CD14-positive monocyte (primary cell): Measurements from ENCODE around the gene C1orf56. TPM values are rescaled to one million over a fixed set of nuclear protein-coding genes. Genes with fewer than 3 reads are reported as not detected.

ENCODE experiments used
- DNase-seq, 3 donors: peaks; one replicate each; pipeline ENCODE4 v3.0.0-alpha.2; 2011 to 2022
- H2AFZ ChIP-seq: 2 replicates; pipeline ENCODE4 v1.6.0; 2012; ENCODE audit warnings: mild to moderate bottlenecking, low read depth, low read length, inconsistent platforms; ENCODE audit not compliant: insufficient read depth, poor library complexity, severe bottlenecking
- H3K27ac ChIP-seq, 2 donors: 1 replicate in 1 of 2; 2 replicates in 1 of 2; pipeline ENCODE4 v1.5.1; 2012 to 2013; ENCODE audit warnings: low read length in 2 of 2, control low read depth in 1 of 2, inconsistent platforms in 1 of 2, low read depth in 1 of 2, mild to moderate bottlenecking in 1 of 2
- H3K27me3 ChIP-seq, 2 donors: one replicate each; pipeline versions ENCODE4 v1.6.0 to v1.6.1; 2011 to 2013; ENCODE audit warnings: low read length in 2 of 2; ENCODE audit not compliant: control insufficient read depth in 2 of 2, insufficient read depth in 2 of 2
- H3K36me3 ChIP-seq, 2 donors: replicated peaks in 1 of 2; 1 replicate in 1 of 2; 2 replicates in 1 of 2; pipeline versions ENCODE4 v1.5.1 to v1.6.1; 2012 to 2013; ENCODE audit warnings: low read length in 2 of 2, control low read depth in 1 of 2, inconsistent platforms in 1 of 2, mild to moderate bottlenecking in 1 of 2; ENCODE audit not compliant: insufficient read depth in 2 of 2, control insufficient read depth in 1 of 2
- H3K4me1 ChIP-seq, 2 donors: 1 replicate in 1 of 2; 2 replicates in 1 of 2; pipeline versions ENCODE4 v1.5.1 to v1.6.1; 2012 to 2013; ENCODE audit warnings: low read length in 2 of 2, control low read depth in 1 of 2, inconsistent platforms in 1 of 2, mild to moderate bottlenecking in 1 of 2, moderate library complexity in 1 of 2; ENCODE audit not compliant: insufficient read depth in 2 of 2, control insufficient read depth in 1 of 2
- H3K4me2 ChIP-seq: replicated peaks from 2 replicates; pipeline ENCODE3; 2012; ENCODE audit warnings: low read length, moderate library complexity, mild to moderate bottlenecking; ENCODE audit not compliant: poor library complexity, severe bottlenecking; ENCODE audit errors: extremely low read depth
- H3K4me3 ChIP-seq, 3 experiments: fragments of 200-600 bp in 1 of 3; sonication (generic) in 1 of 3; replicated peaks in 1 of 3; 1 replicate in 2 of 3; 2 replicates in 1 of 3; pipeline ENCODE4 v1.5.1; 2011 to 2013; ENCODE audit warnings: low read length in 3 of 3, mild to moderate bottlenecking in 3 of 3, control low read depth in 2 of 3, low read depth in 2 of 3, inconsistent platforms in 1 of 3, moderate library complexity in 1 of 3
- H3K79me2 ChIP-seq: 2 replicates; pipeline ENCODE4 v1.6.0; 2012; ENCODE audit warnings: mild to moderate bottlenecking, control low read depth, inconsistent platforms, low read length, moderate library complexity; ENCODE audit not compliant: insufficient read depth
- H3K9ac ChIP-seq: 2 replicates; pipeline ENCODE4 v1.6.0; 2017; ENCODE audit warnings: low read length, mild to moderate bottlenecking; ENCODE audit not compliant: insufficient read depth, poor library complexity, severe bottlenecking
- H3K9me3 ChIP-seq, 2 donors: replicated peaks in 1 of 2; 1 replicate in 1 of 2; 2 replicates in 1 of 2; pipeline versions ENCODE4 v1.5.1 to v1.6.1; 2012 to 2013; ENCODE audit warnings: low read length in 2 of 2, control low read depth in 1 of 2; ENCODE audit not compliant: control insufficient read depth in 1 of 2, insufficient read depth in 1 of 2
- H4K20me1 ChIP-seq: 2 replicates; pipeline ENCODE4 v1.6.0; 2012; ENCODE audit warnings: mild to moderate bottlenecking, low read length, control low read depth, moderate library complexity; ENCODE audit not compliant: insufficient read depth
- H3K27ac Mint-ChIP-seq, 7 donors: one replicate each; pipeline ENCODE4 v1.8.0; 2020; ENCODE audit warnings: mild to moderate bottlenecking in 7 of 7, mixed read lengths in 7 of 7, moderate library complexity in 6 of 7, inconsistent platforms in 2 of 7
- H3K27me3 Mint-ChIP-seq, 3 donors: one replicate each; pipeline ENCODE4 v1.8.0; 2021 to 2022; ENCODE audit warnings: low read depth in 3 of 3, mild to moderate bottlenecking in 3 of 3, mixed read lengths in 3 of 3, moderate library complexity in 3 of 3, inconsistent platforms in 1 of 3
- H3K36me3 Mint-ChIP-seq, 2 donors: one replicate each; pipeline ENCODE4 v1.8.0; 2020; ENCODE audit warnings: mixed read lengths in 2 of 2, inconsistent platforms in 1 of 2, mild to moderate bottlenecking in 1 of 2
- H3K4me1 Mint-ChIP-seq: one replicate; pipeline ENCODE4 v1.8.0; 2020; ENCODE audit warnings: mild to moderate bottlenecking, mixed read lengths
- H3K4me3 Mint-ChIP-seq, 2 donors: one replicate each; pipeline ENCODE4 v1.8.0; 2020; ENCODE audit warnings: mild to moderate bottlenecking in 2 of 2, mixed read lengths in 2 of 2, moderate library complexity in 1 of 2
- H3K9me3 Mint-ChIP-seq, 7 donors: one replicate each; pipeline ENCODE4 v1.8.0; 2020 to 2022; ENCODE audit warnings: mixed read lengths in 7 of 7, mild to moderate bottlenecking in 6 of 7, moderate library complexity in 6 of 7, inconsistent platforms in 2 of 7
- CTCF ChIP-seq: fragments of 200-600 bp; IDR thresholded peaks from one replicate; pipeline ENCODE4 v1.8.0; 2022; ENCODE audit warnings: antibody characterized with exemption, mild to moderate bottlenecking
- WGBS: methylation state at CpG from one replicate; pipeline ENCODE4 v1.1.5; 2013; ENCODE audit warnings: missing lambda C conversion rate; ENCODE audit not compliant: insufficient coverage; 5-methylcytosine and 5-hydroxymethylcytosine counted together
- intact Hi-C, 2 donors: fragments of 100-400 bp; cut with micrococcal nuclease; formaldehyde crosslinking; loops; one replicate each; pipeline versions ENCODE4 v1.15.0 to v1.15.1; 2023
- polyA plus RNA-seq, 3 donors: library from polyadenylated mRNA; depleted of rRNA in 1 of 3; unstranded in 2 of 3; stranded (reverse) in 1 of 3; fragments of 300-500 nt in 2 of 3; fragments of >200 nt in 1 of 3; fragmentation: Illumina TruSeq in 2 of 3; gene quantifications; 1 replicate in 2 of 3; 2 replicates in 1 of 3; pipeline ENCODE4 v1.2.3, GENCODE V29; 2012 to 2021

The C1orf56 gene
- polyA plus RNA-seq, 3 donors: 0.60 to 1.5 (median 0.62) TPM

- Histone ChIP-seq H3K4me2 (no peak overlapping the region), H3K4me1 (peaks cover 0 to 6% of the 10 kb centered on the region in 2 donors), H3K79me2 (no peaks in the 10 kb centered on the region), H3K27me3 (no peaks in the 10 kb centered on the region), H3K9ac (no peak overlapping the region), H3K4me3 (no peak overlapping the region), H2AFZ (no peak overlapping the region), H3K9me3 (no peaks in the 10 kb centered on the region), H4K20me1 (no peaks in the 10 kb centered on the region), H3K36me3 (peaks cover 11 to 20% of the 10 kb centered on the region in 2 donors), H3K27ac (no peak overlapping the region)
- no peak for DNase-seq
- 78% methylated on average over 2 of the region's 6 CpGs for WGBS
- Mint-ChIP-seq H3K27ac (no peak overlapping the region), H3K4me3 (no peak overlapping the region), H3K36me3 (peaks cover 26 to 28% of the 10 kb centered on the region in 2 donors), H3K27me3 (peaks cover 0 to 4% (median 0%) of the 10 kb centered on the region in 3 donors), H3K4me1 (peaks cover 7% of the 10 kb centered on the region), H3K9me3 (peaks cover 0 to 2% (median 0%) of the 10 kb centered on the region in 7 donors)
- TF ChIP-seq CTCF: no peak
- intact Hi-C loops: no loop called here
Observed at GRCh38 chr1:151037032-151037431, 10.5 kb upstream of the C1orf56 start.

DNA sequence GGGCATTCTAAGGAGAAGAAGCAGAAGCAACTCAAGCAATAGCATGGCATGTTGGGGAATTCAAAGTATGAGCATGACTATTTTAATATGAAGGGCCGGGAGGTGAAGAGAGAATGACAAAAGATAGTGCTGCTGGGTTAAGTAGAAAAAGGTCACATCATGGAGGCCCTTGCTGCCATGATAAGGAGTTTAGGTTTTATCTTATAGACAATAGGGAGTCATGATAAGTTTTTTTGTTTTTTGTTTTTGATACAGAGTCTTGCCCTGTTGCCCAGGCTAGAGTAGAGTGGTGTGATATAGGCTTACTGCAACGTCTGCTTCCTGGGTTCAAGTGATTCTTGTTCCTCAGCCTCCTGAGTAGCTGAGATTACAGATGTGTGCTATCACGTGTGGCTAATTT, 8.0 kb upstream of the C1orf56 start:
- H3K27me3 ChIP-seq: no peaks in the 10 kb centered on the region
- H2AFZ ChIP-seq: no peak overlapping the region
- Mint-ChIP-seq H3K4me3 (no peak overlapping the region), H3K27me3 (peaks cover 0 to 1% (median 0%) of the 10 kb centered on the region in 3 donors), H3K36me3 (peaks cover 18 to 20% of the 10 kb centered on the region in 2 donors), H3K9me3 (peaks cover 0 to 2% (median 0%) of the 10 kb centered on the region in 7 donors), H3K27ac (no peak overlapping the region), H3K4me1 (no peaks in the 10 kb centered on the region)
- no peak for TF ChIP-seq CTCF
- H3K36me3 ChIP-seq: peaks cover 4 to 9% of the 10 kb centered on the region in 2 donors
- no peaks in the 10 kb centered on the region for H3K79me2 ChIP-seq
- H3K4me3 ChIP-seq: no peak overlapping the region
- intact Hi-C loops: no loop called here
- H3K4me1 ChIP-seq: no peaks in the 10 kb centered on the region
- no peak for DNase-seq
- H3K9ac ChIP-seq: no peak overlapping the region
- WGBS: 100% methylated on average over 1 of the region's 3 CpGs
- H3K27ac ChIP-seq: no peak overlapping the region
- no peaks in the 10 kb centered on the region for H3K9me3 ChIP-seq
- no peaks in the 10 kb centered on the region for H4K20me1 ChIP-seq
- H3K4me2 ChIP-seq: no peak overlapping the region
